SK-N-SH (cell line): Measurements from ENCODE around the gene CRAT. TPM values are rescaled to one million over a fixed set of nuclear protein-coding genes. Genes with fewer than 3 reads are reported as not detected.
A peak's percentile ranks its signal among the peaks of the same experiment; 100 is the strongest.

Experiments
- CTCF ChIA-PET: fragments of 300-600, 350-600 bp; formaldehyde crosslinking; extraction: SDS; loops from one replicate; lab custom pipeline; 2021; lab: Yijun Ruan, JAX
- POLR2A ChIA-PET: fragments of 350-600 bp; sonication (Branson Sonifier 250); formaldehyde crosslinking; extraction: SDS; loops from one replicate; lab custom pipeline; 2020; ENCODE audit warnings: antibody characterized with exemption, inconsistent platforms; lab: Yijun Ruan, JAX
- DNase-seq: peaks from one replicate; pipeline ENCODE4 v3.0.0; 2012
- H2AFZ ChIP-seq: fragments of 200-600 bp; sonication (generic); 2 replicates; pipeline ENCODE4 v1.8.1; 2016; ENCODE audit warnings: antibody characterized with exemption, mild to moderate bottlenecking, low read depth
- H3F3A ChIP-seq: fragments of 200-600 bp; sonication (generic); replicated peaks from 2 replicates; pipeline ENCODE3; 2016; ENCODE audit warnings: antibody characterized with exemption, mild to moderate bottlenecking; ENCODE audit not compliant: insufficient read depth
- H3K27ac ChIP-seq, 2 experiments: fragments of 200-500 bp in 1 of 2; fragments of 200-600 bp in 1 of 2; sonication (Bioruptor generic) in 1 of 2; sonication (generic), shearing (Covaris generic) in 1 of 2; 2 replicates each; pipeline versions ENCODE4 v1.5.1 to v1.6.1; 2014 to 2016; ENCODE audit warnings: low read depth in 2 of 2, inconsistent platforms in 1 of 2, low read length in 1 of 2, mild to moderate bottlenecking in 1 of 2, mixed read lengths in 1 of 2
- H3K27me3 ChIP-seq: fragments of 200-600 bp; sonication (generic), shearing (Covaris generic); 2 replicates; pipeline ENCODE4 v1.6.1; 2016; ENCODE audit warnings: mixed run types; ENCODE audit not compliant: insufficient read depth
- H3K36me3 ChIP-seq, 2 experiments: fragments of 200-500 bp in 1 of 2; fragments of 200-600 bp in 1 of 2; sonication (Bioruptor generic) in 1 of 2; sonication (generic) in 1 of 2; replicated peaks in 1 of 2; 2 replicates each; pipeline versions ENCODE3 to v1.5.1; 2014 to 2016; ENCODE audit warnings: low read length in 1 of 2, mild to moderate bottlenecking in 1 of 2; ENCODE audit not compliant: insufficient read depth in 2 of 2, control insufficient read depth in 1 of 2
- H3K4me1 ChIP-seq, 2 experiments: fragments of 200-500 bp in 1 of 2; fragments of 200-600 bp in 1 of 2; sonication (Bioruptor generic) in 1 of 2; sonication (generic), shearing (Covaris generic) in 1 of 2; 2 replicates each; pipeline versions ENCODE4 v1.5.1 to v1.6.1; 2014 to 2016; ENCODE audit warnings: low read depth in 1 of 2, low read length in 1 of 2, mixed run types in 1 of 2; ENCODE audit not compliant: insufficient read depth in 2 of 2, control insufficient read depth in 1 of 2
- H3K4me2 ChIP-seq: fragments of 200-600 bp; sonication (generic), shearing (Covaris generic); 2 replicates; pipeline ENCODE4 v1.6.1; 2017; ENCODE audit warnings: mixed run types
- H3K4me3 ChIP-seq, 2 experiments: fragments of 200-500 bp in 1 of 2; fragments of 200-600 bp in 1 of 2; sonication (Bioruptor generic) in 1 of 2; sonication (generic), shearing (Covaris generic) in 1 of 2; 2 replicates each; pipeline versions ENCODE4 v1.5.1 to v1.8.1; 2014 to 2016; ENCODE audit warnings: low read depth in 2 of 2, inconsistent platforms in 1 of 2, low read length in 1 of 2, mild to moderate bottlenecking in 1 of 2, mixed read lengths in 1 of 2, moderate library complexity in 1 of 2
- H3K79me2 ChIP-seq: fragments of 200-600 bp; sonication (generic); 2 replicates; pipeline ENCODE4 v1.8.1; 2017; ENCODE audit warnings: mild to moderate bottlenecking; ENCODE audit not compliant: insufficient read depth
- H3K9ac ChIP-seq: fragments of 200-600 bp; sonication (generic); 2 replicates; pipeline ENCODE4 v1.6.1; 2017; ENCODE audit warnings: mixed run types
- H3K9me2 ChIP-seq: fragments of 200-600 bp; sonication (generic); 2 replicates; pipeline ENCODE4 v1.6.1; 2017; ENCODE audit warnings: mixed run types
- H3K9me3 ChIP-seq: fragments of 200-600 bp; sonication (generic); 2 replicates; pipeline ENCODE4 v1.6.1; 2017; ENCODE audit warnings: mixed run types, mild to moderate bottlenecking, moderate library complexity
- H4K20me1 ChIP-seq: fragments of 200-600 bp; sonication (generic); 2 replicates; pipeline ENCODE4 v1.6.1; 2017; ENCODE audit warnings: mild to moderate bottlenecking, mixed run types; ENCODE audit not compliant: insufficient read depth
- ELF1 ChIP-seq: IDR thresholded peaks from 2 replicates; pipeline ENCODE4 v1.4.0; 2012
- EP300 ChIP-seq, 2 experiments: IDR thresholded peaks; 2 replicates each; pipeline versions ENCODE4 v1.4.0 to v1.6.1; 2012; ENCODE audit warnings: borderline replicate concordance in 1 of 2, low read depth in 1 of 2, low read length in 1 of 2
- EZH2phosphoT487 ChIP-seq: fragments of 200-600 bp; sonication (generic); IDR thresholded peaks from 2 replicates; pipeline ENCODE4 v1.6.1; 2017; ENCODE audit warnings: low read depth, mixed run types, mild to moderate bottlenecking, antibody characterized with exemption, moderate library complexity, borderline replicate concordance
- FOSL2 ChIP-seq: IDR thresholded peaks from 2 replicates; pipeline ENCODE4 v1.4.0; 2012; ENCODE audit warnings: low read depth, mild to moderate bottlenecking, moderate library complexity, borderline replicate concordance
- FOXJ3 ChIP-seq: sonication (generic); formaldehyde crosslinking; IDR thresholded peaks from 2 replicates; pipeline ENCODE4 v1.5.1; 2020; ENCODE audit warnings: mild to moderate bottlenecking, missing genetic modification reagents
- GABPA ChIP-seq: IDR thresholded peaks from 2 replicates; pipeline ENCODE4 v1.4.0; 2012; ENCODE audit warnings: low read depth, mild to moderate bottlenecking
- GATA2 ChIP-seq: sonication (generic); formaldehyde crosslinking; IDR thresholded peaks from 2 replicates; pipeline ENCODE4 v1.5.0; 2020; ENCODE audit warnings: mild to moderate bottlenecking, missing genetic modification reagents
- JUND ChIP-seq: IDR thresholded peaks from 2 replicates; pipeline ENCODE4 v1.4.0; 2012
- MEF2A ChIP-seq: IDR thresholded peaks from 2 replicates; pipeline ENCODE4 v1.4.0; 2012; ENCODE audit warnings: low read depth, borderline replicate concordance
- MXI1 ChIP-seq: IDR thresholded peaks from 2 replicates; pipeline ENCODE4 v1.6.1; 2012; ENCODE audit warnings: mild to moderate bottlenecking, low read depth, low read length, improper control_type of control experiment
- NRF1 ChIP-seq: IDR thresholded peaks from 2 replicates; pipeline ENCODE4 v1.6.1; 2012; ENCODE audit warnings: low read depth, mild to moderate bottlenecking, low read length
- PBX3 ChIP-seq: IDR thresholded peaks from 2 replicates; pipeline ENCODE4; 2012
- RAD21 ChIP-seq: IDR thresholded peaks from 2 replicates; pipeline ENCODE4 v1.6.1; 2012; ENCODE audit warnings: mild to moderate bottlenecking, low read length
- RCOR1 ChIP-seq: fragments of 150-350 bp; IDR thresholded peaks from 2 replicates; pipeline ENCODE4 v1.6.1; 2017; ENCODE audit warnings: antibody characterized with exemption, low read length
- RFX5 ChIP-seq: IDR thresholded peaks from 2 replicates; pipeline ENCODE4 v1.6.1; 2012; ENCODE audit warnings: mild to moderate bottlenecking, improper control_type of control experiment, low read length
- TEAD4 ChIP-seq: IDR thresholded peaks from 2 replicates; pipeline ENCODE4 v1.4.0; 2012; ENCODE audit warnings: mild to moderate bottlenecking, borderline replicate concordance; ENCODE audit not compliant: insufficient read depth
- USF2 ChIP-seq: fragments of 150-350 bp; IDR thresholded peaks from 2 replicates; pipeline ENCODE4 v1.6.1; 2017; ENCODE audit warnings: antibody characterized with exemption, low read length, low read depth, borderline replicate concordance
- WGBS: methylation state at CpG from one replicate; pipeline ENCODE4 v1.1.6; 2017; ENCODE audit warnings: low lambda C conversion rate; 5-methylcytosine and 5-hydroxymethylcytosine counted together
- polyA plus RNA-seq, 3 experiments: library from polyadenylated mRNA; depleted of rRNA; stranded (reverse); fragments of >200 nt; gene quantifications; 2 replicates each; pipeline ENCODE4 v1.2.3, GENCODE V29; 2012
- TF ChIP-seq, protein P1 (sequence below): fragments of 200-600 bp; sonication (generic); IDR thresholded peaks from 2 replicates; pipeline ENCODE4 v1.6.1; 2017; ENCODE audit warnings: antibody characterized with exemption, mild to moderate bottlenecking, moderate library complexity
- TF ChIP-seq, protein P2 (sequence below): fragments of 150-350 bp; IDR thresholded peaks from 2 replicates; pipeline ENCODE4 v1.6.1; 2016; ENCODE audit warnings: mild to moderate bottlenecking, low read depth, low read length

The CRAT gene
- polyA plus RNA-seq, 1 of the 3 experiments (the other 2 are of a cell fraction): 44.5 TPM

DNA sequence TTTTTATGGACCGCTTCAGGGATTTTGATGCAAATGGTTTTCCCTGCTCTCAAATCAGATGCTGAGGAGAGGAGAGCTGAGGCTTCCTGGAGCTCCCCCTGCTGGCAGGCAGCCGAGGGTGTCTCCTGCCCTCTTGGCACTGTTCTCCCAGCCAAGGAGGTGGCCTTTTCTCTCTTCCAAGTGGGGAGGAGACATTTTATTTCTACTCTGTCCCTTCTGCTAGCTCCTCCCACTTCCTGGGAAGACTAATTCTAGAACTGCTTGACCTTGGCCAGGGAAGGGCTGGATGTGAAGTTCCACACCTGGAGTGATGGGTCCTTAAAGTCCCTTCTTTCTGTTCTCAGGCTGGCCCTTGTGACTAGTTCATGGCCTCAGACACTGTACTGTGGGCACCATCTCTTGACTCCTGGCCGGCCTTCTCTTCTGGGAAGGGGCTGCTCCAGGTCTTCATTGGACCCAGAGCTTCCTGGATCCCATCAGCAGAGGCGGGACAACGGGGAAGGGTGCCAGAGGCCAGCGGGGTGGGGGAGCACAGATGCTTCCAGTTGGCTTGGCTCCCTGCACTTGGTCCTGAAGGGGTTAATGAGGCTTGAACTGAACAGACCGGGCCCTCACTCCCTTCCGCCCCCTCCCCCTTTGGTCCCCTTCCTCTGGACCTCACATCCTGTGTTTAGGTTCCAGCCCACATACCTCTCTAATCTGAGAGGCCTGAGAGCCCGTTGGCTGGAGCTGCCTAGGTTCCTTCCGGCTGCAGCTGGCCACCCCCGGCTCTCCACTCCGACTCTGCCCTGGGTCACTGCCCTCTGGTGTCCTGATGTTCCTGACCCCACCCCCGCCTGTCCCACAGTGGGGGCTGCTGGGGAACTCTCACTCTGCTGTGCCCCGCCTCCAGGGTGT is 32.7 kb upstream of the CRAT start (continued):
- TF ChIP-seq TEAD4 (no peak), MEF2A (no peak), FOXJ3 (CRISPR knock-in tag) (no peak), RAD21 (peak; percentile 58), ELF1 (no peak), GATA2 (CRISPR knock-in tag) (no peak), FOSL2 (no peak), PBX3 (no peak), RFX5 (no peak)
- TF ChIP-seq, protein P1, sequence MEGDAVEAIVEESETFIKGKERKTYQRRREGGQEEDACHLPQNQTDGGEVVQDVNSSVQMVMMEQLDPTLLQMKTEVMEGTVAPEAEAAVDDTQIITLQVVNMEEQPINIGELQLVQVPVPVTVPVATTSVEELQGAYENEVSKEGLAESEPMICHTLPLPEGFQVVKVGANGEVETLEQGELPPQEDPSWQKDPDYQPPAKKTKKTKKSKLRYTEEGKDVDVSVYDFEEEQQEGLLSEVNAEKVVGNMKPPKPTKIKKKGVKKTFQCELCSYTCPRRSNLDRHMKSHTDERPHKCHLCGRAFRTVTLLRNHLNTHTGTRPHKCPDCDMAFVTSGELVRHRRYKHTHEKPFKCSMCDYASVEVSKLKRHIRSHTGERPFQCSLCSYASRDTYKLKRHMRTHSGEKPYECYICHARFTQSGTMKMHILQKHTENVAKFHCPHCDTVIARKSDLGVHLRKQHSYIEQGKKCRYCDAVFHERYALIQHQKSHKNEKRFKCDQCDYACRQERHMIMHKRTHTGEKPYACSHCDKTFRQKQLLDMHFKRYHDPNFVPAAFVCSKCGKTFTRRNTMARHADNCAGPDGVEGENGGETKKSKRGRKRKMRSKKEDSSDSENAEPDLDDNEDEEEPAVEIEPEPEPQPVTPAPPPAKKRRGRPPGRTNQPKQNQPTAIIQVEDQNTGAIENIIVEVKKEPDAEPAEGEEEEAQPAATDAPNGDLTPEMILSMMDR: peak; percentile 96
- TF ChIP-seq, all 33 proteins: peak for 9

- TF ChIP-seq JUND (no peak), RFX5 (no peak), EP300 (IDR thresholded peaks at IDR 0.05; ENCODE audit: borderline replicate concordance in 1 of 2, low read depth in 1 of 2, low read length in 1 of 2) (no peak), RCOR1 (no peak), RAD21 (no peak), NRF1 (no peak), GATA2 (CRISPR knock-in tag) (no peak), MXI1 (no peak), EZH2phosphoT487 (no peak), GABPA (no peak), USF2 (no peak), PBX3 (no peak), MEF2A (no peak)
- TF ChIP-seq, protein P2, sequence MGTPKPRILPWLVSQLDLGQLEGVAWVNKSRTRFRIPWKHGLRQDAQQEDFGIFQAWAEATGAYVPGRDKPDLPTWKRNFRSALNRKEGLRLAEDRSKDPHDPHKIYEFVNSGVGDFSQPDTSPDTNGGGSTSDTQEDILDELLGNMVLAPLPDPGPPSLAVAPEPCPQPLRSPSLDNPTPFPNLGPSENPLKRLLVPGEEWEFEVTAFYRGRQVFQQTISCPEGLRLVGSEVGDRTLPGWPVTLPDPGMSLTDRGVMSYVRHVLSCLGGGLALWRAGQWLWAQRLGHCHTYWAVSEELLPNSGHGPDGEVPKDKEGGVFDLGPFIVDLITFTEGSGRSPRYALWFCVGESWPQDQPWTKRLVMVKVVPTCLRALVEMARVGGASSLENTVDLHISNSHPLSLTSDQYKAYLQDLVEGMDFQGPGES: no peak
- Histone ChIP-seq H3K9me2 (no peaks in the 10 kb centered on the region), H2AFZ (no peak overlapping the region), H4K20me1 (no peaks in the 10 kb centered on the region), H3K9me3 (no peaks in the 10 kb centered on the region), H3K27me3 (no peaks in the 10 kb centered on the region), H3K4me3 (peak overlapping the region in 1 of 2 experiments; percentile 18; a peak in 1 of 4 replicates), H3K9ac (peak overlapping the region; percentile 99; the same call in 1 of the 2 replicates), H3K4me1 (peaks cover 56 to 72% of the 10 kb centered on the region in 2 experiments; a peak in 3 of 4 replicates), H3K79me2 (peaks cover 62% of the 10 kb centered on the region), H3F3A (peaks cover 34% of the 10 kb centered on the region), H3K36me3 (peaks cover 21 to 26% of the 10 kb centered on the region in 2 experiments), H3K4me2 (peak overlapping the region; percentile 95), H3K27ac (peak overlapping the region; percentile 99 to 100)
- WGBS: 97% methylated on average over 12 of the region's 15 CpGs
- ChIA-PET POLR2A (interaction anchor here (0.5 to 1.5 kb wide), 4 partner anchors 11 to 483 kb away, joined by 3 to 6 read pairs (median 4); partner anchors contain the start of gene NTMT1), CTCF (interaction anchor here (0.5 to 10.9 kb wide), 36 partner anchors 11 to 925 kb away, joined by 3 to 235 read pairs (median 4); partner anchors contain the start of genes C9orf50 and NTMT1)
- DNase-seq: no peak
These were observed 31.7 kb upstream of the CRAT start for GRCh38 chr9:129142138-129142935.
